Mucosa of descending colon (tissue), 3 donors: Measurements from ENCODE around the gene CAPS. TPM values are rescaled to one million over a fixed set of nuclear protein-coding genes. Genes with fewer than 3 reads are reported as not detected.
"Not testable (repeated sequence)": the region's sequence is repeated elsewhere in the genome, so short reads cannot be mapped to it uniquely, and the experiment has no call there.

Source experiments
- ATAC-seq: fragments of 200-7000 bp; cut with Tn5 transposase; one replicate; pipeline ENCODE4 v1.9.1; 2020; ENCODE audit warnings: mild to moderate bottlenecking, moderate library complexity
- DNase-seq, 3 donors: peaks; one replicate each; pipeline ENCODE4 v3.0.0-alpha.2; 2020
- H3K36me3 ChIP-seq: fragments of 200-600 bp; one replicate; pipeline ENCODE4 v1.8.0; 2021; ENCODE audit warnings: low read depth, mild to moderate bottlenecking
- H3K4me1 ChIP-seq: fragments of 200-600 bp; one replicate; pipeline ENCODE4 v1.8.0; 2021; ENCODE audit warnings: low read depth, mild to moderate bottlenecking
- H3K4me3 ChIP-seq: fragments of 200-600 bp; one replicate; pipeline ENCODE4 v1.8.0; 2021; ENCODE audit warnings: mild to moderate bottlenecking
- H3K9me3 ChIP-seq: fragments of 200-600 bp; one replicate; pipeline ENCODE4 v1.8.0; 2021; ENCODE audit warnings: mild to moderate bottlenecking
- intact Hi-C, 2 donors: fragments of 100-400 bp; cut with DNase I in 1 of 2; cut with micrococcal nuclease in 1 of 2; formaldehyde crosslinking; loops; one replicate each; pipeline versions ENCODE4 v1.11.0 to v1.11.1; 2022; cut with DNase I, micrococcal nuclease
- total RNA-seq, 3 donors: library from RNA; stranded (reverse); fragmentation: NEBNext Ultra II Directional in 2 of 3; extraction: Animal tissue kit (Norgen Biotek cat#: 25700) in 2 of 3; gene quantifications; one replicate each; pipeline versions ENCODE4 v1.2.1 to v1.2.4, GENCODE V29; 2021 to 2023
- TF ChIP-seq, protein P1 (sequence below): fragments of 200-600 bp; IDR thresholded peaks from one replicate; pipeline ENCODE4 v1.8.0; 2022; ENCODE audit warnings: antibody characterized with exemption, mild to moderate bottlenecking
- donor health status: DM: no; HTN: no; CAD: no; lungs with moderate emphysema.
- donor health status: DM: no; HTN: no; CAD: no.
- donor health status: DM: no; HTN: yes; CAD: no.

Gene CAPS
- total RNA-seq, 3 donors from 2014 or later = 9.5 to 20.2 (median 16.4) TPM

DNA sequence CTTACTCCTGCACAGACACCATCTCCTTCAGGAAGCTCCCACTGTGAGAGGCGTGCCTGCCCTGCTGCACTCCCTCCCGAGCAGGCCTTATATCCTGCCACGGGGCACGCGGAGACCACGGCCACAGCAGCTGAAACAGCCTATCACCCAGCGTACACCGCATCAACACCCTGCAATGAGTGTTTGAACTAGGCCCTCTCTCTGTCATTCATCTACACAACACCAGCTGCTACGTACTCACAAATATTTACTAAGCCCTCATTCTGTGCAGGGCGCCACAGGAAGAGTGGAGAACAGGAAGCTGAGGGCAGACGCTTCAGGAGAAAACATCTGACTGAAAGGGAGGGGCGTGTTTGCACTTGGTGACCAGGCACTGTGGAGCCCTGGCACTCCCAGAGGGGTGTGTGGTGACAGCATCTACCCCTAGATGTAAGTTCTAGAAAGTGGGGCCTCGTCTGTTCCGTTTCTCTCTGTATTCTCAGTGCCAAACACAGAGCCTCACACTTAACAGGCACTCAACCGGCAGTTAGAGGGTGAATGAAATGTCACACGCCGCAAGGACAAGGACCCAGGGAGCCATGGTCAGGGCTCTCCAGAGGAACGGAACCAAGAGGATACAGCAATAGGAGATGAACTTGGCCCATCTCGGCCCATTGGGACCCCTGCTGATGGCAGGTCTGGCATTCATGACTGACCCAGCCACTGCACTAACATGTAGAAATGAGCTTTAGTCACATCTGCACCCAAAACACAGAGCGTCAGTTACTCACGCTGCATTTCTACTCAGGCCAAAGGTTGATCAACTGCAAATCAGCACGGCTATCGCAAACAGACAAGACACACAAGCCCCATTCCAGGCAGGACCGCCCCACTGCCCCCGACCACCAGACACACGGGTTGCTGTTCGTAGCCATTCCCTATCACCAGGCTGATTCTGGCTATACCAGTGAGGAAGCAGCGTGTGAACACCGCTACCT lies 48.2 kb downstream of the CAPS start:
- no peaks in the 10 kb centered on the region for H3K36me3 ChIP-seq
- H3K4me3 ChIP-seq = no peak overlapping the region
- peak; percentile 72 to 84 (median 77) for DNase-seq
- no peaks in the 10 kb centered on the region for H3K9me3 ChIP-seq
- TF ChIP-seq, protein P1, sequence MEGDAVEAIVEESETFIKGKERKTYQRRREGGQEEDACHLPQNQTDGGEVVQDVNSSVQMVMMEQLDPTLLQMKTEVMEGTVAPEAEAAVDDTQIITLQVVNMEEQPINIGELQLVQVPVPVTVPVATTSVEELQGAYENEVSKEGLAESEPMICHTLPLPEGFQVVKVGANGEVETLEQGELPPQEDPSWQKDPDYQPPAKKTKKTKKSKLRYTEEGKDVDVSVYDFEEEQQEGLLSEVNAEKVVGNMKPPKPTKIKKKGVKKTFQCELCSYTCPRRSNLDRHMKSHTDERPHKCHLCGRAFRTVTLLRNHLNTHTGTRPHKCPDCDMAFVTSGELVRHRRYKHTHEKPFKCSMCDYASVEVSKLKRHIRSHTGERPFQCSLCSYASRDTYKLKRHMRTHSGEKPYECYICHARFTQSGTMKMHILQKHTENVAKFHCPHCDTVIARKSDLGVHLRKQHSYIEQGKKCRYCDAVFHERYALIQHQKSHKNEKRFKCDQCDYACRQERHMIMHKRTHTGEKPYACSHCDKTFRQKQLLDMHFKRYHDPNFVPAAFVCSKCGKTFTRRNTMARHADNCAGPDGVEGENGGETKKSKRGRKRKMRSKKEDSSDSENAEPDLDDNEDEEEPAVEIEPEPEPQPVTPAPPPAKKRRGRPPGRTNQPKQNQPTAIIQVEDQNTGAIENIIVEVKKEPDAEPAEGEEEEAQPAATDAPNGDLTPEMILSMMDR = no peak
- ATAC-seq = peak; percentile 91
- H3K4me1 ChIP-seq = peaks cover 60% of the 10 kb centered on the region
- intact Hi-C loops = no loop called here

DNA sequence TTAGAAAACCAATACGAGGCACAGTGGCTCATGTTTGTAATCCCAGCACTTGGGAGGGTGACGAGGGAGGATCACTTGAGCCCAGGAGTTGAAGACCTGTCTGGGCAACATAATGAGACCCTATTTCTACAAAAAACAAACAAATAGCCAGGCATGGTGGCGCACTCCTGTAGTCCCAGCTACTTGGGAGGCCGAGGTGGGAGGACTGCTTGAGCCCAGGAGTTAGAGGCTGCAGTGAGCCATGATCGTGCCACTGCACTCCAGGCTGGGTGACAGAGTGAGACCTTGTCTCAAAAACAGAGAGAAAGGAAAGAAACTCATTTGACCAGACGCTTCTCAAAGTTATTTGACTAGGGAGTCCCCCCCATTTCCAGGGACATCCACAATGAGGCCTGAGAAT lies 49.2 kb downstream of the CAPS start:
- ATAC-seq, DNase-seq, H3K36me3 ChIP-seq, H3K9me3 ChIP-seq, H3K4me3 ChIP-seq, intact Hi-C loops: not testable (repeated sequence)
- peaks cover 60% of the 10 kb centered on the region for H3K4me1 ChIP-seq

DNA sequence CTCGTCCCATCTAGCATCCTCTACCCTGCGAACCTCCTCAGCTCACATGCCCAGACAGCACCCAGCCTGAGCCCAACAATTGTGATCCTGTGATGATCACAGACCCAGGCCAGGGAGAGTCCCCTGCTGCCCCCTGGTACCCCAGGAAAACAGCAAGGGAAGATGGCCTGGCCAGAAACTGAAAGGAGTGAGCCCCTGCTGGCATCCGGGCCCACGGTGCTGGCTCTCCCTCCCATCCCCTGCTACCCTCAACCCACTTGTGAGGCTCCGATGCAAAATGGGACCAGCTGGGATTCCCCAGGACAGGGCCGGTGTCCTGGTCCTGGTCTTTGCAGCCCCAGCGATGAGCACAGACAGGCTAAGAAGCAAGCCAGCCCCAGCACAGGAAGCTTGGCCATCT lies 49.8 kb downstream of the CAPS start:
- Histone ChIP-seq H3K36me3 (no peaks in the 10 kb centered on the region), H3K9me3 (no peaks in the 10 kb centered on the region), H3K4me3 (no peak overlapping the region), H3K4me1 (peaks cover 61% of the 10 kb centered on the region)
- TF ChIP-seq, protein P1 = no peak
- ATAC-seq (no peak), DNase-seq (peak in 1 of 3 donors; percentile 32)
- intact Hi-C loops = no loop called here

DNA sequence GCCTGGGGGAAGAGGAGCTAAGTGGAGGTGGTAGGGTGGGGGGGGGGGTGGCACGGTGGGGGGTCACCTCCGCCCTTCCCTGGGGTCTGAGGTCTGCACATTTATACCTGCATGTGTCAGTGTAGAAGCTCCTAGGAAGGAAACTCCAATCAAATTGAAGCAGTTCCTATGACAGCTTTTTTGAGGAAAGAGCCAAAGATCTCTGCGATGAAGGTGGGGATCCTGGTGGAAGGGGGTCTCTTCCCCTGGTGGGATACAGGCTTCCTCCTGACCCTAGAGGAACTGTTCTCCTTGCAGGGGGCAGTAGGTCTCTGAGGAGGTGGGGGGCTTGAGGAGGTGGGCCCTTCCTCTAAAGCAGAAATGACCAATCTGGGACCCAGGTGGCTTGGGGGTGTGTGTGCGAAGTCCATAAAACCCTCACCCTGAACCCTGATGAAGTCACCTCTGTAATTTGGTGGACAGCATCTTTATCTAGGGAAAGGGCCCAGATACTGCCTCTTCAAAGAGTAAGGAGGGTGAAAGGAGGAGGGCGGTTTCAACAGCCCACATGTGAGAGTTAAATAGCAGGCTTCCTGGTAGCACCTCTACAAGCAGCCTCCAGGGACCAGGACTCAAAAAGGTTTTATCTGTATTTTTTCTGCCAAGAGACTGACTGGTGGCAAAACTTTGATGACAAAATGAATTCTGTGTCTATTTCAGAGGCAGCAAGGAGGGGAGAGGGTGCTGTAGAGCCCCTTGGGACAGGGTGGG lies 50.9 kb downstream of the CAPS start:
- ATAC-seq (no peak), DNase-seq (no peak)
- peaks cover 52% of the 10 kb centered on the region for H3K4me1 ChIP-seq
- H3K9me3 ChIP-seq = no peaks in the 10 kb centered on the region
- H3K36me3 ChIP-seq = no peaks in the 10 kb centered on the region
- TF ChIP-seq, protein P1 = no peak
- intact Hi-C loops = no loop called here
- H3K4me3 ChIP-seq = no peak overlapping the region

Other genes with a start within 250 kb of the CAPS start
- 10 to 100 TPM; 70.1 to 73.7 (median 70.9) TPM for gene MICOS13, start 233.7 kb upstream of the CAPS start, total RNA-seq
- gene HSD11B1L, start 233.2 kb upstream of the CAPS start, total RNA-seq = 1 to 10 TPM; 2.3 to 8.2 (median 3.3) TPM
- 100 to 1,000 TPM; 541 to 812 (median 769) TPM for gene RPL36, start 224.0 kb upstream of the CAPS start, total RNA-seq
- 10 to 100 TPM; 55.9 to 63.0 (median 55.9) TPM for gene LONP1, start 194.1 kb upstream of the CAPS start, total RNA-seq
- gene CATSPERD, start 193.6 kb upstream of the CAPS start, total RNA-seq = not detected
- gene PRR22, start 129.5 kb upstream of the CAPS start, total RNA-seq = 1 to 10 TPM; 3.1 to 6.8 (median 4.1) TPM
- 10 to 100 TPM; 33.3 to 36.9 (median 35.6) TPM for gene DUS3L, start 123.1 kb upstream of the CAPS start, total RNA-seq
- 10 to 100 TPM in 1 of 3 donors, 1 to 10 TPM in 1, under 1 TPM in 1; 0.64 to 11.3 (median 1.4) TPM for gene NRTN, start 109.2 kb upstream of the CAPS start, total RNA-seq
- 10 to 100 TPM; 44.4 to 93.6 (median 82.3) TPM for gene FUT6, start 74.6 kb upstream of the CAPS start, total RNA-seq
- gene FUT3, start 62.8 kb upstream of the CAPS start, total RNA-seq = 100 to 1,000 TPM; 128 to 276 (median 215) TPM
- not detected for gene FUT5, start 43.7 kb upstream of the CAPS start, total RNA-seq
- gene NDUFA11, start 10.5 kb upstream of the CAPS start, total RNA-seq = 100 to 1,000 TPM; 178 to 213 (median 182) TPM
- 10 to 100 TPM in 1 of 3 donors, 1 to 10 TPM in 2; 5.6 to 10.0 (median 8.3) TPM for gene VMAC, start 9.4 kb upstream of the CAPS start, total RNA-seq
- gene RANBP3, start 63.9 kb downstream of the CAPS start, total RNA-seq = 10 to 100 TPM; 47.0 to 94.2 (median 60.5) TPM
- 10 to 100 TPM in 1 of 3 donors, 1 to 10 TPM in 2; 5.6 to 14.6 (median 7.2) TPM for gene RFX2, start 196.2 kb downstream of the CAPS start, total RNA-seq
- not detected for gene ACSBG2, start 221.4 kb downstream of the CAPS start, total RNA-seq